Ishikawa (cell line): ENCODE data around the gene GALNT14.

Experiments
- CEBPB ChIP-seq: IDR thresholded peaks from 2 replicates; pipeline ENCODE4 v1.6.1; 2012
- CREB1 ChIP-seq: IDR thresholded peaks from 2 replicates; pipeline ENCODE4 v1.6.1; 2012; ENCODE audit warnings: low read depth
- EGR1 ChIP-seq: IDR thresholded peaks from 2 replicates; pipeline ENCODE4 v1.6.1; 2012
- EP300 ChIP-seq: IDR thresholded peaks from 2 replicates; pipeline ENCODE4 v1.6.1; 2012; ENCODE audit warnings: borderline replicate concordance
- FOXM1 ChIP-seq: IDR thresholded peaks from 2 replicates; pipeline ENCODE4 v1.6.1; 2012; ENCODE audit warnings: low read depth, borderline replicate concordance
- NFIC ChIP-seq: IDR thresholded peaks from 2 replicates; pipeline ENCODE4 v1.6.1; 2012
- RAD21 ChIP-seq: IDR thresholded peaks from 2 replicates; pipeline ENCODE4 v1.6.1; 2012; ENCODE audit warnings: low read depth
- TAF1 ChIP-seq: IDR thresholded peaks from 2 replicates; pipeline ENCODE4 v1.6.1; 2012; ENCODE audit warnings: low read depth, mild to moderate bottlenecking
- TCF12 ChIP-seq: IDR thresholded peaks from 2 replicates; pipeline ENCODE4 v1.6.1; 2012; ENCODE audit warnings: low read depth
- TEAD4 ChIP-seq: IDR thresholded peaks from 2 replicates; pipeline ENCODE4 v1.6.1; 2012
- YY1 ChIP-seq: IDR thresholded peaks from 2 replicates; pipeline ENCODE4 v1.6.1; 2012; ENCODE audit warnings: low read depth
- ZBTB7A ChIP-seq: IDR thresholded peaks from 2 replicates; pipeline ENCODE4 v1.6.1; 2012; ENCODE audit warnings: low read depth
- TF ChIP-seq, protein P1 (sequence below): IDR thresholded peaks from 2 replicates; pipeline ENCODE4 v1.6.1; 2012; ENCODE audit warnings: low read depth, mild to moderate bottlenecking
- TF ChIP-seq, protein P2 (sequence below): IDR thresholded peaks from 2 replicates; pipeline ENCODE4 v1.6.1; 2012
- TF ChIP-seq, protein P3 (sequence below): IDR thresholded peaks from 2 replicates; pipeline ENCODE4 v1.6.1; 2012

GALNT14 gene

GRCh38 chr2:31161637-31162036, 23.4 kb upstream of the GALNT14 start:
- TF ChIP-seq CEBPB, result no peak
- TF ChIP-seq EGR1, result no peak
- TF ChIP-seq, protein P1, sequence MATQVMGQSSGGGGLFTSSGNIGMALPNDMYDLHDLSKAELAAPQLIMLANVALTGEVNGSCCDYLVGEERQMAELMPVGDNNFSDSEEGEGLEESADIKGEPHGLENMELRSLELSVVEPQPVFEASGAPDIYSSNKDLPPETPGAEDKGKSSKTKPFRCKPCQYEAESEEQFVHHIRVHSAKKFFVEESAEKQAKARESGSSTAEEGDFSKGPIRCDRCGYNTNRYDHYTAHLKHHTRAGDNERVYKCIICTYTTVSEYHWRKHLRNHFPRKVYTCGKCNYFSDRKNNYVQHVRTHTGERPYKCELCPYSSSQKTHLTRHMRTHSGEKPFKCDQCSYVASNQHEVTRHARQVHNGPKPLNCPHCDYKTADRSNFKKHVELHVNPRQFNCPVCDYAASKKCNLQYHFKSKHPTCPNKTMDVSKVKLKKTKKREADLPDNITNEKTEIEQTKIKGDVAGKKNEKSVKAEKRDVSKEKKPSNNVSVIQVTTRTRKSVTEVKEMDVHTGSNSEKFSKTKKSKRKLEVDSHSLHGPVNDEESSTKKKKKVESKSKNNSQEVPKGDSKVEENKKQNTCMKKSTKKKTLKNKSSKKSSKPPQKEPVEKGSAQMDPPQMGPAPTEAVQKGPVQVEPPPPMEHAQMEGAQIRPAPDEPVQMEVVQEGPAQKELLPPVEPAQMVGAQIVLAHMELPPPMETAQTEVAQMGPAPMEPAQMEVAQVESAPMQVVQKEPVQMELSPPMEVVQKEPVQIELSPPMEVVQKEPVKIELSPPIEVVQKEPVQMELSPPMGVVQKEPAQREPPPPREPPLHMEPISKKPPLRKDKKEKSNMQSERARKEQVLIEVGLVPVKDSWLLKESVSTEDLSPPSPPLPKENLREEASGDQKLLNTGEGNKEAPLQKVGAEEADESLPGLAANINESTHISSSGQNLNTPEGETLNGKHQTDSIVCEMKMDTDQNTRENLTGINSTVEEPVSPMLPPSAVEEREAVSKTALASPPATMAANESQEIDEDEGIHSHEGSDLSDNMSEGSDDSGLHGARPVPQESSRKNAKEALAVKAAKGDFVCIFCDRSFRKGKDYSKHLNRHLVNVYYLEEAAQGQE, result no peak
- TF ChIP-seq, protein P2, sequence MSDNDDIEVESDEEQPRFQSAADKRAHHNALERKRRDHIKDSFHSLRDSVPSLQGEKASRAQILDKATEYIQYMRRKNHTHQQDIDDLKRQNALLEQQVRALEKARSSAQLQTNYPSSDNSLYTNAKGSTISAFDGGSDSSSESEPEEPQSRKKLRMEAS, result no peak
- no peak for TF ChIP-seq RAD21
- TF ChIP-seq YY1, result no peak
- no peak for TF ChIP-seq TAF1
- no peak for TF ChIP-seq TEAD4
- TF ChIP-seq FOXM1, result no peak
- no peak for TF ChIP-seq EP300
- TF ChIP-seq TCF12, result no peak
- TF ChIP-seq, protein P3, sequence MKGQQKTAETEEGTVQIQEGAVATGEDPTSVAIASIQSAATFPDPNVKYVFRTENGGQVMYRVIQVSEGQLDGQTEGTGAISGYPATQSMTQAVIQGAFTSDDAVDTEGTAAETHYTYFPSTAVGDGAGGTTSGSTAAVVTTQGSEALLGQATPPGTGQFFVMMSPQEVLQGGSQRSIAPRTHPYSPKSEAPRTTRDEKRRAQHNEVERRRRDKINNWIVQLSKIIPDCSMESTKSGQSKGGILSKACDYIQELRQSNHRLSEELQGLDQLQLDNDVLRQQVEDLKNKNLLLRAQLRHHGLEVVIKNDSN, result no peak
- no peak for TF ChIP-seq ZBTB7A
- TF ChIP-seq NFIC, result no peak
- no peak for TF ChIP-seq CREB1

DNA sequence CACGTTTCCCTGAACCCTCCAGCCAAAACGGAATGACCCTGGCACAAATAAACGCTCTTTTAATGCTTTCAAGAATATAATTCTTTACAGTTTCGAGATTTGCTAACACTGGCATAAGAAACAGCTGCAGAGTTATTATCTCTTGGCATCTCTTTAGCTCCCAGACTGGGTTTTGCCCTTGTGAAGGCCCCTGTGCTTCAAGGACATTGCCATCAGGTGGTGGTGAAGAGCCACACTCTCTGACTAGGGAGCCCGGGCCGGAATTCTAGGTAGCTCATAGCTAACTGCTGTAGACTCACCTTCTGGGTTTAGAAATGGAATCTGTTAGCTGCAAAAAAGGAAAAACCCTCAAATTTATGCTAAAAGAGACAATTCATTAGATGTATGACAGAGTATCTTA, 13.3 kb upstream of the GALNT14 start:
- TF ChIP-seq CREB1, result no peak
- TF ChIP-seq, protein P3, result no peak
- no peak for TF ChIP-seq ZBTB7A
- no peak for TF ChIP-seq CEBPB
- TF ChIP-seq, protein P2, result no peak
- no peak for TF ChIP-seq YY1
- TF ChIP-seq RAD21, result no peak
- TF ChIP-seq EGR1, result no peak
- no peak for TF ChIP-seq FOXM1
- no peak for TF ChIP-seq TEAD4
- no peak for TF ChIP-seq EP300
- TF ChIP-seq TCF12, result no peak
- TF ChIP-seq TAF1, result no peak
- TF ChIP-seq, protein P1, result no peak
- TF ChIP-seq NFIC, result no peak

DNA sequence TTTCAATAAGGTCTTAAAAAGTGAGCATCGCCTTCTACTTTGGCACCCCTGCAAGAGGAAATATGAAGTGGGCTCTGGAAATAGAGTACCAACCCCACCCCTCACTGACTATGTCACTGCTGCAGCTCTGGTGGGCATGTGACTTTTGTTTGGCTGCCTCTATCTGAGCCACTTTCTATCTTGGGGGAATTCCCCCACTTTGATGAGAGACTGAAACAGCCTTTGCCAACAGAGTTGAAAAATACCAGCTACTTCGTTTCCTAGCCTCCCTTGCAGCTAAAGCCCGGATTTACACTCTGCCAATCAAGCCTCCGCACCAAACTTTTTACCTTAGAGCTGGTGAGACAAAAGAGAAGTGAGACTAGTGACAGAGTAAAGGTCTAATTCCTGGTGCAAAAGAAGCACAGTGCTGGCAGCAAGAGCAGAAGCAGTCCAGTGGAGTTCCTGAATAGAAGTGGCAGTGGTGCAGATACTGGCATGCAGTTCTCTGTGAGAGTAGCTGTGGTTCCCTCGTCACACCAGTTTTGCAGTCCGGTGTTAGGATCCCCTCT, 12.0 kb upstream of the GALNT14 start:
- TF ChIP-seq EP300 (no peak), TAF1 (no peak), NFIC (no peak), FOXM1 (no peak), ZBTB7A (no peak), TCF12 (no peak), RAD21 (no peak), YY1 (no peak), CREB1 (no peak)
- TF ChIP-seq, protein P3, result no peak
- TF ChIP-seq, protein P1, result no peak

- TF ChIP-seq TEAD4, result no peak
- TF ChIP-seq EP300, result no peak
- no peak for TF ChIP-seq NFIC
- TF ChIP-seq, protein P1, result no peak
- TF ChIP-seq, protein P3, result no peak
- TF ChIP-seq TAF1, result no peak
- TF ChIP-seq YY1, result no peak
- TF ChIP-seq TCF12, result no peak
- no peak for TF ChIP-seq CREB1
- no peak for TF ChIP-seq FOXM1
- TF ChIP-seq, protein P2, result no peak
- no peak for TF ChIP-seq ZBTB7A
- TF ChIP-seq RAD21, result no peak
- TF ChIP-seq EGR1, result no peak
- TF ChIP-seq CEBPB, result no peak
These were observed 10.3 kb upstream of the GALNT14 start for GRCh38 chr2:31148514-31148913.
